CD4-positive, alpha-beta T cell treated with Interleukin-17A for 1 hour (primary cell): ENCODE data around the gene CCDC30.
"Not testable (repeated sequence)": the region's sequence is repeated elsewhere in the genome, so short reads cannot be mapped to it uniquely, and the experiment has no call there.

ENCODE experiments used
- DNase-seq: peaks from one replicate; pipeline ENCODE4 v3.0.0-alpha.2; 2020

Gene CCDC30

GRCh38 chr1:42658877-42659337, 195.8 kb downstream of the CCDC30 start:
- no peak for DNase-seq

GRCh38 chr1:42660907-42661500, 197.9 kb downstream of the CCDC30 start:
- DNase-seq: no peak

DNA sequence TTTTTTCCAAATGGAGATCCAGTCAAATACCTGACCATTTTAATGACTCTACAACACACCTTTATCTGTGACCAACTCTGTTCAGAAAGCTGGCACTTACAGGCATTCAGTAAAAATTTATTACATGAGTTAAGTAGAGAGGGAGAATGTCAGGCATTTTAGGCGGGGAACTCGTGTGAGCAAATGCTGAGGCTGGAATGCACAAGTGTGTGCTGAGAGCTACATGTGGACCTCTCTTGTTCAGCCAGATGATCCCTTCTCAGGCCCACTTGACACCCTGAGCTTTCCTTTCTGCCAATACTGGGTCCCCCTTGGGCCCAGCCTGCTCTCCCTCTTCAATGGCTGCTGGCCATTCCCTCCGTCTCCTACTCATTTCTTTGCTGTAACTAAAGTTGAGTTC, 206.8 kb downstream of the CCDC30 start:
- no peak for DNase-seq

GRCh38 chr1:42670425-42670824, 207.3 kb downstream of the CCDC30 start:
- no peak for DNase-seq

DNA sequence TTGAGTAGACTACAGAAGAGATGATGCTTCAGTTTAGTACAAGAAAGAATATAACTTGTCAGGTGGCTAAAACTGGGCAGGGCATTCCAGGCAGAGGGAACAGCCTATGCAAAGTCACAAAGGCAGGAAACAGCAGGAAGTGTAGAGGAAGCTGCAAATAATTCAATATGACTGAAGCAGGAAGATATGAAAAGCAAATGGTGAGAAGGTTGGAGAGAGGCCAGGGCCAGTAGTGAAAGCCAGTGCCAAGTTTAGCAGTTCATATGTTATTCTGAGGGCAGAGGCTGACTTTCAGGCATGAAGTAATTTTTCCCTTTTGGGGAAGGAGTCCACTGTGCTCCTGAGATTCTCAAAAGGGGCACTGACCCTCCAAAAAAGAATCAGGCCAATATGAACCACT, 211.1 kb downstream of the CCDC30 start:
- DNase-seq: no peak

DNA sequence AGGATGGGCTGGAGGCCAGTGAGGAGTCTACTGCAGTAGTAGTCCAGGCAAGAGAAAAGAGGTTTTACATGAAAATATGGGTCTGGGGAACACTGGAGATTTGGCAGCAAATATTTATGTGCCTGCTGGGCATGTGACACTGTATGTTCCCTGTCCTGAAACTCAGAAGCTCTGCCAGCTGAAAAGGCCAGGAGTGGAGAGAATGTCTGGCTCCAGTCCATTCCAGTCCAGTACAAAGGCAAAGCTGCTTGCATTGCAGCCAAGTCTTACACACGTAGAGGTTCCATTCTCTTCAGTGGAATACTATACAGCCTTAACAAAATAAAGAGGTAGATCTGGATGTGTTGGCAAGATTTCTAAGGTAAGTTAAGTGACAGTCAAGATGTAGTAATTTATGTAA, 211.6 kb downstream of the CCDC30 start:
- no peak for DNase-seq

DNA sequence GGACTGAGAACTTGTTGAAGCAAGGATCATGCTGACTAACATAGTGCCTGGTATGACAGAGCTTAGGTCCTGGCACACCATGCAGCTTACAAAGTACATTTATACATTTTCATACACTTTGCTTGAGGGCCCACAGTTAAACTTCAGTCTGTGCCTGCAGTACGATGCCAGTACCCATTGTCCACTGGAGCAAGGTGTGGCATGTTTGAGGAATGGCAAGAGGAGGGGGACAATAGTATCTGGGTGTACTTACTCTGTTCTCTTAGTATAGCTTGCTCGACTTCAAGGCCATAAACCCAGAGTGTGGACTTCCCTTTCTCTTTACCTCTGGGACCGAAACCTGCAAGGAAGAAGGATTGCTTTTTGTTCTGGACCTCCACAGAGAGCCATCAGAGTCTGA, 212.4 kb downstream of the CCDC30 start:
- no peak for DNase-seq

- DNase-seq: no peak
Measured at GRCh38 chr1:42676534-42677087, 213.5 kb downstream of the CCDC30 start.

- DNase-seq: no peak
Measured at GRCh38 chr1:42679364-42679983, 216.4 kb downstream of the CCDC30 start.

DNA sequence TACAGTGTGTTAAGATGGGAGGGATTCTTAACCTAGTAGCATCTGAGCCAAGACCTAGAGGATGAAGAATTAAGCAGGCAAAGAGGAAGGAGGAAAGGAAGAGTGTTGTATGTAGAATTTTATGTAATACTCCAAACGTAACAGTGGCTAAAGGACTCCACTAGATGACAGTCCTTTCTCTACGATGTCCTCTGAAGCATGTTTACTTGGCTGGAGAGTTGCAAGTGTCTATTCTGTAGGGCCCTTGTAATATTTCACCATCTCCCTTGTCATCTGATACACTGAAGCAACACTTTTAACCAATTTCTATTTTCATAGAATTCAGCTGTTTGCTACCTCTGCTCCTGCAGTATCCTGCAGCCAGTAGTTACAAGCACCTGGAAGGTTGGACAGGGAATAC, 217.0 kb downstream of the CCDC30 start:
- DNase-seq: no peak

- peak; percentile 46 for DNase-seq
Measured at GRCh38 chr1:42680921-42681683, 218.0 kb downstream of the CCDC30 start.

DNA sequence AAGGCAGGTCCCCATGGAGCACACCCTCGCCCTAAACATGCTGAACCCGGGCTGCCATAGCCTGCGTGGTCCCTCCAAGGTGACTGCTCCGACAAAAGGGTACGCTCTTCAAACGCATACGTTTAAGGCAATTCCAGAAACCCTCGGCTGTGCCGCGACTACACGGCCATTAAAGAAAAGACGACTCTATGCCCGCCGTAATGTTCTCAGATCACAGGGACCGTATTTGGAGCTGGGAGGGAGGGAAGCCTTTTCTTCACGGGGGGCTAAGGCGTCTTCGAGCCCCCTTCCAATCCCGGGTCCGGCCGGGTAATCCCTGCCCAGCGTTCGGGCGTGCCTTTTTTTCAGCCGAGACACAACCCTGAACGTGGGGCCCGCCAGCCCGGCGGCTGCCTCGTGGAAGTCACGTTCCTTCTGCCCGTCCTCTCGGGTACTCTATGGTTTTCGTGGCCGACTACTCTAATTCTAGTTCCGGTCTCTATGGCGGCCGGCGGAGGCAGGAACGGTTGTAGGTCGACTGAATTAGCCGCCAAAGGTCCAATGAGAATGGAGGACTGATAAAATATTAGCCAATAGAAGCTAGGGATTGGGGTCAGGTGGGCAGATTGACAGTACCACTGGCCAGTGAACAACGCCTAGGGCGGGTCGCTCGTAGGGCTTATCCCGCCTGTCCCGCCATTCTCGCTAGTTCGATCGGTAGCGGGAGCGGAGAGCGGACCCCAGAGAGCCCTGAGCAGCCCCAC, 218.8 kb downstream of the CCDC30 start, which contains the start of gene YBX1:
YBX1 (plus strand) TSS at position 678 of the 743 bp plus-strand sequence. CDS start 148 bp downstream, outside the sequence.
- DNase-seq: peak; percentile 99

- not testable (repeated sequence) for DNase-seq
Measured at GRCh38 chr1:42682484-42682738, 219.3 kb downstream of the CCDC30 start.

DNA sequence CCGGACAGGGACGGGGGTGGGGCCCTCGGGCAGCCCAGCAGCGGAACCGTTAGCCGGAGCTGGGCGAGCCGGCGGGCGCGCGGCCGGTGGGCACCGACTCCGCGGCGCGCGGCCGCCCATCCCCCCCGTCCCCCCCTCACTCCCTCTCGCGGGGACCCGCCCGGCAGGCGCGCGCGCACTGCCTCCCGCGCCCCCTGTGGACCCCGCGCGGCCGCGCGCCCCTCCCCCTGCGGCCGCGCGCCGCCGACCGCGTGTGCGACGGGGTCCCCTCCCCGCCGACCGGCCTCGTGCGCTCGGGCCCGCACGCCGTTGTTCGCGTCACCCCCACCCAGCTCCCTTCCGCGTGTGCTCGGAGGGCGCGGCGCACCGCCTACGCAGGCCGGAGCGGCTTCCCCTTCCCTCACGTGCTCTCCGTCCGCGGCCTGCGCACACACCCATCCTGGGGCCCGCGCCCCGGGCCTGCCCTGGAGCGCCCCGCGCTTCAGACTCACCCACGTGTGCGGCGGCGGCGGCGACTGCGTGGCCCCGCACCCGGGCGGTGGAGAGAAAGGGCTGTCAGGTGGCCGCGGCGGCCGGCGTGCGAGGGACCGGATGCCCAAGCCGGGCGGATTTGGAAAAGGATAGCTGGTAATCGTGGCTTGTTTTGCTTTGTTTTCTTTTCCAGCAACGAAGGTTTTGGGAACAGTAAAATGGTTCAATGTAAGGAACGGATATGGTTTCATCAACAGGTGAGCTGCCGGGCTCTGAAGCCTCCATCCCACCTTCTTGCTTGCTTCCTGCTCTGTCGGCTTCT, 219.8 kb downstream of the CCDC30 start:
- DNase-seq: peak; percentile 69

DNA sequence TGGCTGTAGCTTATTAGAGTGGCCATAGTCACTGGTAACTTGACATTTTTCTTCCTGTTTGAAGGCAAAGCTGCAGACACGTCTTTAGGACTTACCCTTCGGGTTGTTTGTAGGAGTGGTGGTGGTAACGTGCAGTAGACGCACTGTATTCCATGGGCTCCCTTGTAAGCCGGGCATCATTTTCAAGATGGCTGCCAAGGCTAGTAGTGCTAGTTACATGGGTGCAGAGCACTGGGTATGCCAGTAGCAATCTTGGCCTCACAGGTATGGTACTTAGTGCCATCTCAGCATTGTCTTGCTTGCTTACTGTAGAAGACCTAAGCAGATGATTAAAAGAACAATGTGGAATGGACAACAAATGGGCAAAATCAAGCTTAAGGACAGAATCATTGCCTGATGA, 221.1 kb downstream of the CCDC30 start:
- DNase-seq: peak; percentile 32

GRCh38 chr1:42686418-42686817, 223.3 kb downstream of the CCDC30 start:
- DNase-seq: no peak

DNA sequence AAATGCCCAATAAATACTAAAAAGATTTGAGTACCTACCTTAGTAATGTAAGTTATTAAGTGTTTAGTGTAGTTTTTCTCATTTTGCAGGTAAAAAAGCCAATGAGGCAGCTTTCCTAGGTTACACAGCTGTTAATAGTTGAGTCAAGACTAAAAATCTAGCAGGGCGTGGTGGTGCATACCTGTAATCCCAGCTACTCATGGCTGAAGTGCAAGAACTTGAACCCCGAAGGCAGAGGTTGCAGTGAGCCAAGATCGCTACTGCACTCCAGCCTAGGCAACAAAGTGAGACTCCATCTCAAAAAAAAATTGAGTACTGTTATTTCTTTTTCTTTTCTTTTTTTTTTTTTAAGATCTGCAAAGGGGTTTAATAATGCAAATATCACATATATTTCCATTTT, 226.8 kb downstream of the CCDC30 start:
- no peak for DNase-seq

GRCh38 chr1:42690477-42691156, 227.5 kb downstream of the CCDC30 start:
- no peak for DNase-seq

- no peak for DNase-seq
Measured at GRCh38 chr1:42691157-42691498, 228.0 kb downstream of the CCDC30 start.

- DNase-seq: no peak
Measured at GRCh38 chr1:42692461-42692860, 229.4 kb downstream of the CCDC30 start.

DNA sequence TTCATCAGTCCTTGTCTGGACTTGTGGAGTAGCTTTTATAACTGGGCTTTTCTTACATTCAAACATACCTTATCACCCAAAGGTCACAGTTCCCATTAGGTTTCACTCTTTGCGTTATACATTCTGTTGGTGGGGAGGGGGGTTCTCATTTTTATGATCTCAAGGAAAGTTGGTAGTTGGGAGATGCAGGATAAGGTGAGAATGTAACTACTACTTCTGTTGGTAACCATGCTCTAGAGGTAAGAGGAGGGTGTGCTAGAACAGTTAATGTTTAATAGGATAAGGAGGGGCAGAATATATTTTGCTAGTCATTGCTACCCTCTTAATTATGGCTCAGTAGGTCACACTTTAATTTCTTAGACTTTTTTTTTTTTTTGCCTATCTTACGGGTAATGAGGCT, 229.8 kb downstream of the CCDC30 start:
- DNase-seq: no peak
